ENCODE data around the gene NRCAM.

- TF ChIP-seq CTCF (IDR thresholded peaks at IDR 0.05) (no peak), POLR2A (IDR thresholded peaks at IDR 0.05) (no peak), POLR2AphosphoS5 (IDR thresholded peaks at IDR 0.05; ENCODE audit: insufficient read depth in 1 of 2, low read depth in 1 of 2) (no peak)
Measured at GRCh38 chr7:108441392-108441955, 14.8 kb downstream of the NRCAM start.

All from vagina (tissue), 2 donors.